ENCODE measurements around the gene CHI3L2.

GRCh38 chr1:111192658-111193519 is 34.6 kb upstream of the CHI3L2 start:
- TF ChIP-seq USF1 (CRISPR knock-in tag; IDR thresholded peaks at IDR 0.05): no peak
- no peak for TF ChIP-seq CTCF (IDR thresholded peaks at IDR 0.05)
- no peak for TF ChIP-seq ESRRA (CRISPR knock-in tag; IDR thresholded peaks at IDR 0.05; ENCODE audit: borderline replicate concordance)
- no peak for TF ChIP-seq TP53 (CRISPR knock-in tag; IDR thresholded peaks at IDR 0.05)

Measured in WTC11 (cell line).